HEK293 (cell line): ENCODE measurements around the gene PROSER2.

ENCODE experiments used
- CTCF ChIA-PET: fragments of 350-600 bp; formaldehyde crosslinking; extraction: SDS; loops from one replicate; lab custom pipeline; 2021; ENCODE audit warnings: antibody characterized with exemption; lab: Yijun Ruan, JAX
- POLR2A ChIA-PET: fragments of 300-600 bp; formaldehyde crosslinking; extraction: SDS; loops from one replicate; lab custom pipeline; 2020; ENCODE audit warnings: antibody characterized with exemption, inconsistent platforms; lab: Yijun Ruan, JAX
- H3K27ac ChIP-seq: fragments of 200-500 bp; sonication (Bioruptor generic); 2 replicates; pipeline ENCODE4 v1.5.1; 2014; ENCODE audit warnings: low read depth, low read length, control low read depth, inconsistent platforms; ENCODE audit errors: extremely low read depth
- H3K36me3 ChIP-seq, 2 experiments: fragments of 200-500 bp in 1 of 2; sonication (Bioruptor generic) in 1 of 2; 1 replicate in 1 of 2; 2 replicates in 1 of 2; pipeline ENCODE4 v1.5.1; 2014 to 2017; ENCODE audit warnings: inconsistent platforms in 2 of 2, low read length in 2 of 2; ENCODE audit not compliant: control insufficient read depth in 2 of 2, insufficient read depth in 1 of 2
- H3K4me1 ChIP-seq: fragments of 200-500 bp; sonication (Bioruptor generic); 2 replicates; pipeline ENCODE4 v1.5.1; 2014; ENCODE audit warnings: mild to moderate bottlenecking, low read length, inconsistent platforms; ENCODE audit not compliant: control insufficient read depth, insufficient read depth
- H3K4me3 ChIP-seq: 2 replicates; pipeline ENCODE4 v1.5.1; 2011; ENCODE audit warnings: low read depth, mild to moderate bottlenecking, control low read depth, low read length, moderate library complexity
- H3K9me3 ChIP-seq: fragments of 200-500 bp; sonication (Bioruptor generic); 2 replicates; pipeline ENCODE4 v1.5.1; 2014; ENCODE audit warnings: low read depth, low read length, inconsistent platforms; ENCODE audit not compliant: control insufficient read depth, insufficient read depth
- HOXA7 ChIP-seq: sonication (generic); formaldehyde crosslinking; IDR thresholded peaks from 2 replicates; pipeline ENCODE4 v1.8.1; 2022; ENCODE audit warnings: missing genetic modification reagents, borderline replicate concordance
- HOXD13 ChIP-seq: sonication (generic); formaldehyde crosslinking; IDR thresholded peaks from 2 replicates; pipeline ENCODE4 v1.8.0; 2022; ENCODE audit warnings: missing genetic modification reagents, borderline replicate concordance
- SCRT2 ChIP-seq: fragments of 450-650 bp; formaldehyde crosslinking; IDR thresholded peaks from 2 replicates; pipeline ENCODE4 v1.5.1; 2016; ENCODE audit warnings: missing biosample characterization, missing genetic modification characterization
- SP3 ChIP-seq: fragments of 450-650 bp; formaldehyde crosslinking; IDR thresholded peaks from 2 replicates; pipeline ENCODE4 v1.5.1; 2016; ENCODE audit warnings: missing biosample characterization, missing genetic modification characterization
- YY1 ChIP-seq: fragments of 450-650 bp; formaldehyde crosslinking; IDR thresholded peaks from 2 replicates; pipeline ENCODE4 v1.5.1; 2018; ENCODE audit warnings: missing biosample characterization, missing genetic modification characterization
- ZBTB20 ChIP-seq: fragments of 450-650 bp; formaldehyde crosslinking; IDR thresholded peaks from 2 replicates; pipeline ENCODE4 v1.5.1; 2016; ENCODE audit warnings: missing biosample characterization, missing genetic modification characterization
- ZBTB7A ChIP-seq: fragments of 450-650 bp; formaldehyde crosslinking; IDR thresholded peaks from 2 replicates; pipeline ENCODE4 v1.5.1; 2016; ENCODE audit warnings: low read depth, missing biosample characterization, missing genetic modification characterization
- ZBTB8A ChIP-seq: fragments of 450-650 bp; formaldehyde crosslinking; IDR thresholded peaks from 2 replicates; pipeline ENCODE4 v1.5.1; 2016; ENCODE audit warnings: missing biosample characterization, missing genetic modification characterization
- ZNF146 ChIP-seq: fragments of 450-650 bp; formaldehyde crosslinking; IDR thresholded peaks from 2 replicates; pipeline ENCODE4 v1.5.1; 2016; ENCODE audit warnings: missing biosample characterization, missing genetic modification characterization
- ZNF155 ChIP-seq: fragments of 450-650 bp; formaldehyde crosslinking; IDR thresholded peaks from 2 replicates; pipeline ENCODE4 v1.5.1; 2016; ENCODE audit warnings: missing biosample characterization, missing genetic modification characterization
- ZNF18 ChIP-seq: fragments of 450-650 bp; formaldehyde crosslinking; IDR thresholded peaks from 2 replicates; pipeline ENCODE4 v1.5.1; 2016; ENCODE audit warnings: missing biosample characterization, missing genetic modification characterization
- ZNF202 ChIP-seq: fragments of 450-650 bp; formaldehyde crosslinking; IDR thresholded peaks from 2 replicates; pipeline ENCODE4 v1.5.1; 2016; ENCODE audit warnings: missing biosample characterization, missing genetic modification characterization, borderline replicate concordance
- ZNF549 ChIP-seq: fragments of 450-650 bp; IDR thresholded peaks from 2 replicates; pipeline ENCODE4 v1.5.1; 2018; ENCODE audit warnings: missing biosample characterization, missing genetic modification characterization, mild to moderate bottlenecking, inconsistent platforms, moderate library complexity
- ZSCAN4 ChIP-seq: fragments of 450-650 bp; formaldehyde crosslinking; IDR thresholded peaks from 2 replicates; pipeline ENCODE4 v1.5.1; 2017; ENCODE audit warnings: missing biosample characterization, missing genetic modification characterization
- TF ChIP-seq, protein P1 (sequence below): fragments of 450-650 bp; formaldehyde crosslinking; IDR thresholded peaks from 2 replicates; pipeline ENCODE4 v1.5.0; 2017; ENCODE audit warnings: missing biosample characterization, missing genetic modification characterization, borderline replicate concordance
- TF ChIP-seq, protein P2 (sequence below): fragments of 450-650 bp; formaldehyde crosslinking; IDR thresholded peaks from 2 replicates; pipeline ENCODE4 v1.5.1; 2017; ENCODE audit warnings: missing biosample characterization, mild to moderate bottlenecking, missing genetic modification characterization, moderate library complexity
- TF ChIP-seq, protein P3 (sequence below): fragments of 450-650 bp; formaldehyde crosslinking; IDR thresholded peaks from 2 replicates; pipeline ENCODE4 v1.5.1; 2016; ENCODE audit warnings: missing biosample characterization, missing genetic modification characterization

PROSER2 gene

GRCh38 chr10:11861811-11862428 is 38.8 kb downstream of the PROSER2 start:
- TF ChIP-seq ZNF549 (tag by site-specific recombination) (no peak), ZNF155 (tag by site-specific recombination) (no peak), YY1 (no peak), HOXA7 (CRISPR knock-in tag) (no peak), ZNF18 (no peak), SCRT2 (tag by site-specific recombination) (no peak), HOXD13 (CRISPR knock-in tag) (no peak), ZNF146 (tag by site-specific recombination) (no peak), SP3 (tag by site-specific recombination) (no peak), ZBTB7A (tag by site-specific recombination) (no peak), ZSCAN4 (tag by site-specific recombination) (no peak), ZNF202 (tag by site-specific recombination) (no peak), ZBTB20 (tag by site-specific recombination) (no peak), ZBTB8A (tag by site-specific recombination) (no peak)
- TF ChIP-seq, protein P1, sequence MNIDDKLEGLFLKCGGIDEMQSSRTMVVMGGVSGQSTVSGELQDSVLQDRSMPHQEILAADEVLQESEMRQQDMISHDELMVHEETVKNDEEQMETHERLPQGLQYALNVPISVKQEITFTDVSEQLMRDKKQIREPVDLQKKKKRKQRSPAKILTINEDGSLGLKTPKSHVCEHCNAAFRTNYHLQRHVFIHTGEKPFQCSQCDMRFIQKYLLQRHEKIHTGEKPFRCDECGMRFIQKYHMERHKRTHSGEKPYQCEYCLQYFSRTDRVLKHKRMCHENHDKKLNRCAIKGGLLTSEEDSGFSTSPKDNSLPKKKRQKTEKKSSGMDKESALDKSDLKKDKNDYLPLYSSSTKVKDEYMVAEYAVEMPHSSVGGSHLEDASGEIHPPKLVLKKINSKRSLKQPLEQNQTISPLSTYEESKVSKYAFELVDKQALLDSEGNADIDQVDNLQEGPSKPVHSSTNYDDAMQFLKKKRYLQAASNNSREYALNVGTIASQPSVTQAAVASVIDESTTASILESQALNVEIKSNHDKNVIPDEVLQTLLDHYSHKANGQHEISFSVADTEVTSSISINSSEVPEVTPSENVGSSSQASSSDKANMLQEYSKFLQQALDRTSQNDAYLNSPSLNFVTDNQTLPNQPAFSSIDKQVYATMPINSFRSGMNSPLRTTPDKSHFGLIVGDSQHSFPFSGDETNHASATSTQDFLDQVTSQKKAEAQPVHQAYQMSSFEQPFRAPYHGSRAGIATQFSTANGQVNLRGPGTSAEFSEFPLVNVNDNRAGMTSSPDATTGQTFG: no peak
- TF ChIP-seq, protein P2, sequence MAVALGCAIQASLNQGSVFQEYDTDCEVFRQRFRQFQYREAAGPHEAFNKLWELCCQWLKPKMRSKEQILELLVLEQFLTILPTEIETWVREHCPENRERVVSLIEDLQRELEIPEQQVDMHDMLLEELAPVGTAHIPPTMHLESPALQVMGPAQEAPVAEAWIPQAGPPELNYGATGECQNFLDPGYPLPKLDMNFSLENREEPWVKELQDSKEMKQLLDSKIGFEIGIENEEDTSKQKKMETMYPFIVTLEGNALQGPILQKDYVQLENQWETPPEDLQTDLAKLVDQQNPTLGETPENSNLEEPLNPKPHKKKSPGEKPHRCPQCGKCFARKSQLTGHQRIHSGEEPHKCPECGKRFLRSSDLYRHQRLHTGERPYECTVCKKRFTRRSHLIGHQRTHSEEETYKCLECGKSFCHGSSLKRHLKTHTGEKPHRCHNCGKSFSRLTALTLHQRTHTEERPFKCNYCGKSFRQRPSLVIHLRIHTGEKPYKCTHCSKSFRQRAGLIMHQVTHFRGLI (tag by site-specific recombination): no peak
- TF ChIP-seq, protein P3, sequence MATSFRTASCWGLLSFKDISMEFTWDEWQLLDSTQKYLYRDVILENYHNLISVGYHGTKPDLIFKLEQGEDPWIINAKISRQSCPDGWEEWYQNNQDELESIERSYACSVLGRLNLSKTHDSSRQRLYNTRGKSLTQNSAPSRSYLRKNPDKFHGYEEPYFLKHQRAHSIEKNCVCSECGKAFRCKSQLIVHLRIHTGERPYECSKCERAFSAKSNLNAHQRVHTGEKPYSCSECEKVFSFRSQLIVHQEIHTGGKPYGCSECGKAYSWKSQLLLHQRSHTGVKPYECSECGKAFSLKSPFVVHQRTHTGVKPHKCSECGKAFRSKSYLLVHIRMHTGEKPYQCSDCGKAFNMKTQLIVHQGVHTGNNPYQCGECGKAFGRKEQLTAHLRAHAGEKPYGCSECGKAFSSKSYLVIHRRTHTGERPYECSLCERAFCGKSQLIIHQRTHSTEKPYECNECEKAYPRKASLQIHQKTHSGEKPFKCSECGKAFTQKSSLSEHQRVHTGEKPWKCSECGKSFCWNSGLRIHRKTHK (tag by site-specific recombination): no peak
- no peaks in the 10 kb centered on the region for H3K4me1 ChIP-seq
- H3K9me3 ChIP-seq: no peaks in the 10 kb centered on the region
- peaks cover 0 to 21% of the 10 kb centered on the region in 2 experiments; a peak in 2 of 3 replicates for H3K36me3 ChIP-seq
- CTCF ChIA-PET: interaction anchor here (0.6 to 2.2 kb wide), 3 partner anchors 8 to 1126 kb away, joined by 3 to 10 read pairs (median 3); no protein-coding TSS in a partner anchor
- no peak overlapping the region for H3K27ac ChIP-seq
- POLR2A ChIA-PET: no interaction called here
- no peak overlapping the region for H3K4me3 ChIP-seq
